ENCODE measurements around the gene NEDD4L.

GRCh38 chr18:58307441-58307840 is 263.4 kb downstream of the NEDD4L start:
- TF ChIP-seq, protein P1, sequence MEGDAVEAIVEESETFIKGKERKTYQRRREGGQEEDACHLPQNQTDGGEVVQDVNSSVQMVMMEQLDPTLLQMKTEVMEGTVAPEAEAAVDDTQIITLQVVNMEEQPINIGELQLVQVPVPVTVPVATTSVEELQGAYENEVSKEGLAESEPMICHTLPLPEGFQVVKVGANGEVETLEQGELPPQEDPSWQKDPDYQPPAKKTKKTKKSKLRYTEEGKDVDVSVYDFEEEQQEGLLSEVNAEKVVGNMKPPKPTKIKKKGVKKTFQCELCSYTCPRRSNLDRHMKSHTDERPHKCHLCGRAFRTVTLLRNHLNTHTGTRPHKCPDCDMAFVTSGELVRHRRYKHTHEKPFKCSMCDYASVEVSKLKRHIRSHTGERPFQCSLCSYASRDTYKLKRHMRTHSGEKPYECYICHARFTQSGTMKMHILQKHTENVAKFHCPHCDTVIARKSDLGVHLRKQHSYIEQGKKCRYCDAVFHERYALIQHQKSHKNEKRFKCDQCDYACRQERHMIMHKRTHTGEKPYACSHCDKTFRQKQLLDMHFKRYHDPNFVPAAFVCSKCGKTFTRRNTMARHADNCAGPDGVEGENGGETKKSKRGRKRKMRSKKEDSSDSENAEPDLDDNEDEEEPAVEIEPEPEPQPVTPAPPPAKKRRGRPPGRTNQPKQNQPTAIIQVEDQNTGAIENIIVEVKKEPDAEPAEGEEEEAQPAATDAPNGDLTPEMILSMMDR (conservative IDR thresholded peaks at IDR 0.05; ENCODE audit: low read depth in 2 of 2): no peak
- TF ChIP-seq ZNF331 (CRISPR knock-in tag; IDR thresholded peaks at IDR 0.05; ENCODE audit: low read depth) (no peak), EZH2phosphoT487 (IDR thresholded peaks at IDR 0.05; ENCODE audit: unreplicated experiment) (no peak), POLR2AphosphoS5 (IDR thresholded peaks at IDR 0.05; ENCODE audit: low read depth) (no peak), ETS1 (IDR thresholded peaks at IDR 0.05) (no peak), REST (IDR thresholded peaks at IDR 0.05; ENCODE audit: unreplicated experiment) (no peak)
